NCI-H187 (cell line): ENCODE data around the gene FLRT1.

Experiments
- DNase-seq, 2 experiments: peaks; one replicate each; lab custom pipeline; 2025; lab: John Stamatoyannopoulos, UW

The FLRT1 gene, protein sequence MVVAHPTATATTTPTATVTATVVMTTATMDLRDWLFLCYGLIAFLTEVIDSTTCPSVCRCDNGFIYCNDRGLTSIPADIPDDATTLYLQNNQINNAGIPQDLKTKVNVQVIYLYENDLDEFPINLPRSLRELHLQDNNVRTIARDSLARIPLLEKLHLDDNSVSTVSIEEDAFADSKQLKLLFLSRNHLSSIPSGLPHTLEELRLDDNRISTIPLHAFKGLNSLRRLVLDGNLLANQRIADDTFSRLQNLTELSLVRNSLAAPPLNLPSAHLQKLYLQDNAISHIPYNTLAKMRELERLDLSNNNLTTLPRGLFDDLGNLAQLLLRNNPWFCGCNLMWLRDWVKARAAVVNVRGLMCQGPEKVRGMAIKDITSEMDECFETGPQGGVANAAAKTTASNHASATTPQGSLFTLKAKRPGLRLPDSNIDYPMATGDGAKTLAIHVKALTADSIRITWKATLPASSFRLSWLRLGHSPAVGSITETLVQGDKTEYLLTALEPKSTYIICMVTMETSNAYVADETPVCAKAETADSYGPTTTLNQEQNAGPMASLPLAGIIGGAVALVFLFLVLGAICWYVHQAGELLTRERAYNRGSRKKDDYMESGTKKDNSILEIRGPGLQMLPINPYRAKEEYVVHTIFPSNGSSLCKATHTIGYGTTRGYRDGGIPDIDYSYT

DNA sequence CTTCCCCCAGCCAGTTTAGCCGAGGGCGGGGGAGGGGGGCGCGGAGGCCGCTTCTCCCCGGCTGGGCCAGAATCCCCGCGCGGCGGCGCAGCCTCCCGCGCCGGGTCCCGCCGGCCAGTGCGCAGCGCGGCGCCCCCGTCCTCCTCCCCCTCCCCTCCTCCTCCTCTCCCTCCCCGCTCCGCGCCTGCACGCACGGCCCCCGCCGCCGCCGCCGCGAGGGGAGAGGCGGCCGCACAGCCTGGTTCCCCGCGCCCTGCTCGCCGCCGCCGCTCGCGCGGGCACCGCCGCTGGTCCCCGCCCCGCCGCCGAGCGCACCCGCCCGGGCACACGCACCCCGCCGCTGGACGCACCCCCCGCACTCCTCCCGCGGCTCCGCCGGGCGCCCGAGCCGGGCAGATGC, at the start of gene FLRT1:
Gene FLRT1 (plus strand): TSS at position 356 of the 400 bp plus-strand sequence. CDS start 80,337 bp downstream, outside the sequence.
- no peak for DNase-seq

DNA sequence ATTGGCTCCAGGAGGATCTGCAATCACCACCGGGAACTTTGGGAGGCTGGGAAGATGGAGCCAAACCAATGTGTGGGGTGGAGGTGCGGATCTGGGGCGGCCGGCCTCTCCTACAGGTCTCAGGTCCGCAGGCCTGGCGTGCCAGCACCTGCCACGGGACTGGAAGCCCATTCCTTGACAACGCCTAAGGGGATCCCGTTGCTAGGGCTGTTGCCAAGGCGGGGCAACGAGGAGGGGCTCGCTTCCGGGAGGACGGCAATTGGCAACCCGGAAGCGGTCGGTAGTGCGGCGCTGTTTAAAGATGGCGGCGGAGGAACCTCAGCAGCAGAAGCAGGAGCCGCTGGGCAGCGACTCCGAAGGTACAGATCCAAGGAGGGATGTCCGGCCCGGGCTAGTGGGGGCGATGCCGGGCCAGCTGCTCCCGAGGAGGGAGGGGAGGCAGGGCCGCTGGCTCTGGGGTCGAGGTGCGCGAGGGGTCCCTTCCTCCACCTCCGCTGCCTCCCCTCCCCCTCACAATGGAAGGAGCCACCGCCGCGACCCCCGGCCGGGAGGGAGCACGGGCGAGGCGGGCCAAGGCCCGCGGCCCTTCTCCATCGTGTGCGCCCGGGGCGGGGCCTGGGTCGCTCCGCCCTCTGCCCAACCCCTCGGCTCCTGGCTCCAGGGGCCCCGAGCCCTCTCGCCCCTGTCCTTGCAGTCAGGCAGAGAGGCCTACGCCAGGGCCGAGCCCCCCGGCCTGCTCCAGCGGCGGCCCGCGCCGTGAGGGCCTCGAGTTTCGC, 49.4 kb upstream of the FLRT1 start, which contains the start of gene OTUB1:
Gene OTUB1 (plus strand): TSS at position 283 of the 776 bp plus-strand sequence. CDS start 19 bp downstream, at position 302.
- peak; percentile 87 to 90 for DNase-seq

DNA sequence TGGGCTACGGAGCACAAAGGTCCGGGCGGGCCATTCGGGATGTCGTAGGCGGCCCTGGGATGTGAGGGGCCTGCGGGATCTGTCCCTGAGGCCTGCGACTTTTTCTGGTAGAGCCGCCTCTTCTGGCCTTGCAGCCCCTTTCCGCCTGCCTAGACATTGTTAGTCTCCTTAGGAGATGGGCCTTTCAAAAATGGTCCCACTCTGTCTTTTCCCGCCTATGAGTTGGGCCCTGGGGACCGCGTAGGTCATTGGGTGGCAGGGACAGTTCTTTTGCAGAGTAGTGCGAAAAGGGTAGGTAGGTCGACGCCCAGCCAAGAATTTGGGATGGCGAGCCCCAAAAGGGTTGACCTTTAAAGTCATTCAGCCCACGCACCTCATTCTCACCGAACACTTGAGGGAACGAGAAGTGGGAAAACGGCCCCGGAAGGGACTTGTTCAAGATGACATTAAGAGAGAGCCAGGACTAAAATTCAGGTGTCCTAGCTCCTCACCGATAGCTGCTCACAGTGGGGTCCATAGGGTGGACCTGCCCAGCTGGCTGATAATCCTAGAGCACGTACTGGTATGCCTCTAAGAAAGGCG, 48.7 kb upstream of the FLRT1 start:
- DNase-seq = no peak

DNA sequence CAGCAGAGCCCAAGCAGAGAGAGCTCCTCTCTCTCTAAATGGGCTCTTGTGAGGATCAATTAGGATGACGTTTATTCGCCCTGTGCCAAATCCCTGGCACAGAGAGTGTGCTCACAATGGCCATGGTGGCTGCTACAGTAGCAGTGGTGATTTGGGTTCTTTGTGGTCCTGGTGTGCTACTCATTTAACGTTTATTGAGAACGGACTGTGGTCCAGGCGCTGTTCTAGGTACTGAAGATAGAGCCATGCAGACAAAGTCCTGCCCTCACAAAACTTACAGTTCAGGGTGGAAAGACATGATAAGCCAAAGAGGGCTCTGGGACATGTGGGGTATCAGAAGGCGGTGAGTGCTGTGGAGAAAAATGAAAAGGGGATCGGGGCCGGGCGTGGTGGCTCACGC, 44.2 kb upstream of the FLRT1 start:
- no peak for DNase-seq

DNA sequence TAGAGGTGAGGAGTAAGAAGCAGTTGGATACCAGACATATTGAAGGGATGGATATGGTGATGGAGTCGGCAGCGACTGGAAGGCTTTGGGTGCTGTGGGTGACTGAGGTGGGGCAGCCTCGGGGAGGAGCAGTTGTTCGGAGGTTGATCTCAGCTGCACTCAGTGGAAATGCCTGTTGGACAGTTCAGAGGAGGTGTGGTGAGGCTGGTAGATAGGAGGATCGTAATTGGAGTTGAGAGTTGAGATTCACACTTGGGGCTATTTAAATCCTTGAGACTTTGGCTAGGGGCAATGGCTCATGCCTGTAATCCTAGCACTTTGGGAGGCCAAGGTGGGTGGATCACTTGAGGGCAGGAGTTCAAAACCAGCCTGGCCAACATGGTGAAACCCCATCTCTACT, 42.6 kb upstream of the FLRT1 start:
- DNase-seq = no peak

DNA sequence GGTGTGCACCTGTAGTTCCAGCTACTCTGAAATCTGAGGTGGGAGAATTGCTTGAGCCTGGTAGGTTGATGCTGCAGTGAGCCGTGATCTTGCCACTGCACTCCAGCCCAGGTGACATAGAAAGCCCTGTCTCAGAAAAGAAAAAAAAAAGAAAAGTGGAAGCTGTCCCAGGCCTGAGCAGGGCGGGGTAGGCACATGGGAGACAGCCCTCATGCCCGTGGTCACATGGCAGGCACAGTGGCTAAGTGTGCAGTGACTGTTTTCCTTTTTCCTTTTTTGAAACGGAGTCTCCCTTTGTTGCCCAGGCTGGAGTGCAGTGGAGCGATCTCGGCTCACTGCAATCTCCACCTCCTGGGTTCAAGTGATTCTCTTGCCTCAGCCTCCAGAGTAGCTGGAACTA, 41.7 kb upstream of the FLRT1 start:
- DNase-seq = no peak

DNA sequence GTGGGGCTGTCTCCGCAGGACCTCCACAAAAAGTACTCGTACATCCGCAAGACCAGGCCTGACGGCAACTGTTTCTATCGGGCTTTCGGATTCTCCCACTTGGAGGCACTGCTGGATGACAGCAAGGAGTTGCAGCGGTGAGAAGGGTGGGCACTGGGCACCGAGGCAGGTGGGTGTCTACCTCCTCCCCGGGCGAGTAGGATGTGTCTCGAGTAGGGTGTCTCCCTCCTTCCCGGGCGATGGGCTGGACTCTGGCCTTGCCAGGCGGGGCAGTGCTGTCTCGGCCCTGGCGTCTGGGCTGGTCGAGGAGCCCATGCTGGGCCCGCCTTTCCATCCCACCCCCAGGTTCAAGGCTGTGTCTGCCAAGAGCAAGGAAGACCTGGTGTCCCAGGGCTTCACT, 39.2 kb upstream of the FLRT1 start:
- DNase-seq = no peak

DNA sequence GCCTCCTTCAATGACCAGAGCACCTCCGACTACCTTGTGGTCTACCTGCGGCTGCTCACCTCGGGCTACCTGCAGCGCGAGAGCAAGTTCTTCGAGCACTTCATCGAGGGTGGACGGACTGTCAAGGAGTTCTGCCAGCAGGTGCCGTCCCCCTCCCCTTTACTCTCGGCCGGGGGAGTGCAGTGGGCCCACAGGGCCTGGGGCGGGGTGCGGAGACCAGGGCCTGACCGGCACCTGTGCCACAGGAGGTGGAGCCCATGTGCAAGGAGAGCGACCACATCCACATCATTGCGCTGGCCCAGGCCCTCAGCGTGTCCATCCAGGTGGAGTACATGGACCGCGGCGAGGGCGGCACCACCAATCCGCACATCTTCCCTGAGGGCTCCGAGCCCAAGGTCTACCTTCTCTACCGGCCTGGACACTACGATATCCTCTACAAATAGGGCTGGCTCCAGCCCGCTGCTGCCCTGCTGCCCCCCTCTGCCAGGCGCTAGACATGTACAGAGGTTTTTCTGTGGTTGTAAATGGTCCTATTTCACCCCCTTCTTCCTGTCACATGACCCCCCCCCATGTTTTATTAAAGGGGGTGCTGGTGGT, 38.5 kb upstream of the FLRT1 start:
- no peak for DNase-seq

DNA sequence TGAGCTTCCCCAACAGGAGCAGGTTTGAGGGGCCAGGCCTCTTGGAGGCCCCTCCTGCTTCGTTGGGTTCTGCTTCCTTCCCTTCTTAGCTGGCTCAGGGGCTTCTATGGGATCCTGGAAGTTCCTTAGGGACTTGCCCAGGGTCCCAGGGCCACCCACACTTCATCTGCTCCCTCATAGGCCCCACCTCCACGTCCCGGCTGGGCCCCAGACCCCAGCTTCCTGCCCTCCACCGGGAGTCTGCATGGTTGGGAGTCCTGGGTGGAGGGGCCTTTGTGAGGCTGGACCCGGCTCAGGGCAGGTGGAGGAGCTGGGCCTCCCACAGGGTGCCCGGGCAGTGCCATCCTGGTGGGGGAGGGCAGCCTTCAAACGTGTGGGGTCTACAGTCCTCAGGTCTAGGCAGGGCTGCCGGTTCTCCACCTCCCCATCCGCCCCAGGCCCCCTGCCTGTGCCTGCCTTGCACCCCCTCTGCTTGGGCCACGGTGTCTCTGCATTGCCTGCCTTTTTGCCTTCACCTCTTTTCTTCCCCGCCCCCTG, 37.9 kb upstream of the FLRT1 start:
- no peak for DNase-seq

DNA sequence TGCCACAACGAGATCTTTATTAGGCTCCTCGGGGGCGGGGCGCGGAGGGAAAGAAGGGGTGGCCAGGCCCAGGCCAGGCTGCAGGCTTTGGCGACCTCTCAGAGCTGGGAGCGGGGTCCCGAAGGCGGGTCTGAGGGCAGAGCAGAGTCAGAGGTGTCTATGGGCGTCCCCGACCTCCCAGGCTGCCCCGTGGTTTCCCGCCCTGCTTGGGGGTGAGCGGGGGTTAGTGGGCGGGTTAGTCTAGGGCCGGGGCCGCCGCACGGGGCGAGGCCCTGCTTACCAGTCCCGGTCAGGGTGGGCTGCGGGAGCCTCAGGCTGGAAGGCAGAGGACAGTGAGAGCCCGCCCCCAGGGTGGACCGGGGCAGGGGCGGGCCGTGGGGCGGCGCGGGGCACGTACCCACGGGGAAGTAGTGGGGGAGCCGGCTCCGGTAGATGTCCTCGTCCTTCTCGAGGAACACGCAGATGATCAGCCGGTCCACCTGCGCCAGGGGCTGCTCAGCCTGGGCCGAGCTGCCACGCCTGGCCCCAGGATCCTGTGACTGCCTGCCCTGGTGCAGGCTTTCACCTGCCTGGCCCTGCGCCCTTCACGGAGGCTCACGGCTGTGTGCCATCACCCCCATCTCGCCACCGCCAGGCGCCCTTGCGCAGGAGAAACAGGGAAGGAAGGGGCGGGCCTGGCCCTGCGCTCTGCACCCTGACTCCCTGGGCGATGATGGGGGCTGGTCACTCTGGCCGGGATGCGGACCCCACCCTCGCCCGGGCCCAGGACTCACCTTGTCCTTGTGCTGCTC, 37.0 kb upstream of the FLRT1 start:
- DNase-seq = no peak

DNA sequence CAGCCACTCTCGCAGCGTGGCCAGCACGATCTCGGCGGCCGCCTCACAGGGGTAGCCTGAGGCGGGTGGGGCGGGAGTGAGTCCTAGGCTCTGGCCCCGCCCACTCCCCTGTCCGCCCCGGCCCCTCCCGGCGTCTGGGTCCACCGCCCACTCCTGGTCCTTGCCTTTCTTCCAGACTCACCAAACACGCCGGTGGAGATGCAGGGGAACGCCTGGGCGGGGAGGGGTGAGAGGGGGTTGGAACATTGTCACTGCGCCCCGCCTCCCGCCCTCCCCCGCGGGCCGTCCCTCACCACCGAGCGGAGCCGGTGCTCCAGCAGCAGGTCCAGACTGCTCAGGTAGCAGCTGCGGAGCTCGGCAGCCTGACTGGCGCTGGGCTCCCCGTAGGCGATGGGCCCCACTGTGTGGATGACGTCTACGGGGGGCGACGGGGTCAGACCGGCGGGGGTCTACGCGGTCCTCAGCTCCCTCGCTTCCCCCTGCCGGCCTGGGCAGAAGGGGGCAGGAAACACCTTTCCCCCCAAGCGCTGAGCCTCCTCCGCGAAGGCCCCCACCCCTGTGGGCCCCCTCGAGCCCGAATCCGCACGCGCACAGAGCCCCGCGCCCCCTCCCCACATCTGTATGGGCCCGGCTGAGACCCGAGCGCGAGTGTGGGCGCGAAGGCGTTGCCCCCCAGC, 36.2 kb upstream of the FLRT1 start:
- DNase-seq = peak; percentile 74 to 89

DNA sequence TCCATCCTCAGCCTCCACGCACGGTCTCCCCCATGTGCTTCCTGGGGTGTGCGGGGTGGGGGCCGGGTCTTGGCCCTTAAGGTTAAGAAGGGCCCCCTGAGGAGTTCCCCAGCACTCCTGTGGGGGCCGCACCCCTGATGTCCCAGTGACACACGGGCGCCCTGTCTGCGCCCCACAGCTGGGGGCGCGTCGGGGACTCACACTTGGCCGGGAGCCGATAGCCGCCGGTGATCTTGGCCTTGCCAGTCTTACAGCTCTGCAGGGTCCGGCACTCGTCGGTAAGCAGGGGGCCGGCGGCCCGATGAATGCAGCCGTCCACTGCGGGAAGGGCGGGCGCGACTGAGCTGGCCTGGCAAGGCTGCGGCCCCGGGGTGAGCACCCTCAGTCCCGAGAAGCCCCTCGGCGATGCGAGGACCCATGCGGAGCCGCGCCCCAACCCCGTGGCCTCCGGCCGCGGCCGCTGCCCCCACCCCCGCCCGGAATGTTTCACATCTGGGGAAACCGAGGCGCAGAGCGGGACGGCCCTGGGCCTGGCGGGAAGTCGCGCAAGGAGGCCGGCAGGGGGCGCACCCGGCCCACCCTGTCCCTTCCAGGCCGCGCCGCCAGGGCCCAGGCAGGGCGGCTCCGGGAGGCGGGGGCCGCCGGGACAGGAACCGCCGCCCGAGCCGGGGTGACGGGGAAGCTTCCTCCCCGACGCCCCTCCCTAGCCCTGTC, 35.5 kb upstream of the FLRT1 start:
- DNase-seq = peak; percentile 16 to 49

DNA sequence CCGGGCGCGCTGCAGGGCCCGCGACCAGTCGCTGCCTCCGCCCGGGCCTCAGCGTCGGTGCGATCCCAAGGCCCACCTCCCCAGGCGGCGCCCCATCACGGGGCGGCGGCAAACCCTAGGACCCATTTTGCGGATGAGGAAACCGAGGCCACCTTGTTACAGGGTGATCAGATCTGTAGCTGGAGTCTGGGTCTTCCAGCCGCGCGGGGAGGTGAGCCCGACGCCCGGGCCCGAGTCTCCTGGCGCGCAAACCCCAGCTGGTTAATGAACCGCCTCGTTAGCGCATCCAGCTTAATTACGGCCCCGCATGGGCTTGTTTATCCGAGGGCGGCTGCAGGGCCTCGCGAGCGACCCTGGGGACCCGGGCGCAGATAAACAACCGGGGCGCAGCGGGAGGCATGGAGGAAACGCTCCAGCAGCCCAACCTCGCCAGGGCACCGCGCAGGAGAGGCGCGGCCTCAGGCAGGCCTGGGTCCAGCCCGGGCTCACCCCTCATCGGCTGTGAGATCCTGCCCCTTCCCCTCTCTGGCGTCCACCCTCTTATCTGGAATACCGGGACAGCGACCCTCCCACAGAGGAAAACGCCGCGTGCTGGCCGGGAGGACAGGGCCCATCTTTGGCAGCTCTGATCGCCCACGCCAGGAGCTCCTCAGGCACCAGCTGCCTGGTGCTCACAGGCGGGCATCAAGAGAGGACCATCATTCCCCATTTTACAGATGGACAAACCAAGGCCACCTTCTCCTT, 34.8 kb upstream of the FLRT1 start:
- no peak for DNase-seq

DNA sequence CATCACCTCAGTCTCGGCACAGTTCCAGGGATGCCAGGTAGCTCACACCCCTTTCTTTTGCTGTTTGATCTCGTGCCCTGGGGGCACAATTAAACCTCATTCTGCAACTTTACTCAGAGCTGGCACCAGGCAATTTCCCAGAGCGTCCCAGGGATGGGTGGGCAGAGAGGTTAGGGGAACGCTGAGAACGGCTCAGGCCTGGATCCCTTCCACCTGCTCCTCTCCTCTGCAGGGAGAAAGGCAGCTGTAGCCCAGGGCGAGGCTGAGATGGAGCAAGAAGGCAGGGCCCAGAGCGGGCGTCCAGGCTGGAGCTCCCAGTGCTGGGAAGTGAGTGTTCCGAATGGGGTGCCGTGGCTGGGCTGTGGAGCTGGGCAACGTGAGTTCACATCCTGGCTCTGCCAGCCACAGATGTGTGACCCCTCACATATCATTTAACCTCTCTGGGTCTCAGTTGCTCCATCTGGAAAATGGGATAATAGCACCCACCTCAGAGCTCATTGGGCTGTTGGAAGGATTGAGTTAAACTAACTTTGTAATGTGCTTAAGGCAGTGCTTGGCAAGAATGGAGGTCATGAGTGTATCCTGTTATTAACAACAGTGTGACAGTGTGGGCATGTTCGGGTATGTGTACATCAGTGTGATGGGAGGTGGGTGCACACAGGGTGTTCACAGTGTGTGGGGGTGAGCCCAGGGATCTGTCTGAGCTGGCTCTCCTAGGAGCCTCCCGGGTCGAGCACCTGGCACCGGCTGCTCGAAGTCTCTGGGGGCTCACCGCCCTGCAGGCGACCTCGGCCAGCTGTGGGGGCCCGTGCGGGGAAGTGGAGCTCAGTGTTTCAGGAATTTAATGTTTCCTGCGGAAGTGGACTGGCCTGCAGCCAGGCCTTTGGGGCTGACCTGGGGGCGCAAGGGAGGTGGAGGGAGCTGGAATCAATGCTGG, 34.0 kb upstream of the FLRT1 start:
- no peak for DNase-seq

DNA sequence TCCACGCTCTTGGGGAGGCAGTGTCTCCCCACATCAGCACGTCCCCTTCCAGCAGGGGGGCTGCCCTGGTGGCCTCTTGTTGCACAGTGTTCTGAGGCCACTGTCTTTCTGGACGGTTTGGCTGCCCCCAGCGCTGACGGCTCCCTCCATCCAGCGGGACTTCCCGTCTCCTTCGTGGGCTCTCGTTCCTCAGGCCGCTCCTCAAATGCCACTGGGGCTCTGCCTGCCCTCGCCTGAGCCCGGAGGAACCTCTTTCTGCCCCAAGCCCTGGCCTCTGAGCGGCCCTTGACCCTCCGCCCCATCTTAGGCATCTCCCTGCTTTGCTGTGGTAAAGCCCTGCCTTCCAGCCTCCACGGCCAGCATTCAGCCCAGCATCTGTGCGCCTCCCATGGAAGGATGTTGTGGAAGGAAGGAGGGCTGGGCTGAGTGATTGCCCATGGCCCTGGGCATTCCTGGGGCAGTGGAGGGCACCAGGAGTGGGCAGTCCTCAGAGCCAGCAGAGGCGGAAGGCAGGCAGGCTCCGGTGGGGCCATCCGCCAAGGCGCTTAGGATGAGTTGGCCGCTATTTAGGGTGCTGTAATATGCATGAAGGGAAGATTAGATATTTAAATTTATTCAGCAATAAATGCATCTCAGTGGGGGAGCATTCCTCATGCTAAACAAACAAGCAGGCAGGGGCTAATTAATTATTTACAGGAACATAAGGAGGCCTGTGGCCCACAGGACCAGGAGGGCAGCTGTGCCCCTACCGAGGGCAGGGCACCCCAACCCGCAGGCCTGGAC, 31.7 kb upstream of the FLRT1 start:
- DNase-seq = no peak

DNA sequence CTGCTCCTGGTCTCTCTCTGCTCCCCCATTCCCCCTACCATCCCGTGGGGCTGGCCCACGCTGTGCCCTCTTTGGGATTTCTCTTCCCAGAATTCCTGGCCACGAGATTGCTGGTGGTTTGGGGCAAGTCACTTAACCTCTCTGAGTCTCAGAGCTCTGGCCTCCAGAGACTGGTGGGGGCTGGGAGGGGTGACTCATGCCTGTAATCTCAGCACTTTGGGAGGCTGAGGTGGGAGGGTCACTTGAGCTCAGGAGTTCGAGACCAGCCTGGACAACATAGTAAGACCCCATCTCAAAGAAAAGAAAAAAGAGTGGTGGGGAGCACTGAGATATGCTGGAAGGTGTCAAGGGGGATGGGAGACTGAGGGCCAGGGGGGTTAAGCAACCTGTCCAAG, 31.1 kb upstream of the FLRT1 start:
- DNase-seq = no peak

DNA sequence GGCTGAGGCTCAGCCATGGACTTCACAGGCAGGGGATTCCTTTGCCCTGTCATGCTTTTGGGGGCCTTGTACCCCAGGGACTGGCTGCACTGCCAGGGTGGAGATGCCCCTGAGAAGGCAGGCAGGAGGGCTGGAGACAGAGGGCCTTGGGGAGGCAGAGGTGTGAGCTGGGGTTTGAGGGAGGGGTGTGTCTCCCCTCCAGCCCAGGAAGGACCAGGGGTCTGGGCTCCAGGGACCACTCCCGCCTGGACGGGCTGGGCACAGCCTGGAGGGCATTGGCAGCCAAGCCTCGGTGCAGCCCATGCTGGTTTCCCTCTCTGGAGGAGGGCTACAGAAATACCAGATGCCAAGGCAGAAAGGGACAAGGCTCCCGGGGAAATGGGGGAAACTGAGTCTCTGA, 30.0 kb upstream of the FLRT1 start:
- DNase-seq = no peak
